K562 (cell line): Measurements from ENCODE around the gene COL6A1. TPM values are rescaled to one million over a fixed set of nuclear protein-coding genes. Genes with fewer than 3 reads are reported as not detected.

Source experiments
- ATAC-seq: fragments of 200-7000 bp; cut with Tn5 transposase; 3 replicates; pipeline ENCODE4 v1.9.1; 2020; ENCODE audit warnings: moderate library complexity
- BruUV-seq: library from RNA; stranded (reverse); fragments of 400-500 nt; replicated peaks from 2 replicates; lab custom pipeline; 2021; lab: Mats Ljungman, UMichigan
- CTCF ChIA-PET: fragments of 300-600 bp; formaldehyde crosslinking; extraction: SDS; loops from one replicate; lab custom pipeline; 2021; ENCODE audit warnings: low intra/inter-chr PET ratio; lab: Yijun Ruan, JAX
- POLR2A ChIA-PET: fragments of 300-600, 350-650 bp; sonication (Branson Sonifier 250); formaldehyde crosslinking; extraction: SDS; loops from one replicate; lab custom pipeline; 2021; ENCODE audit warnings: antibody characterized with exemption, inconsistent platforms; lab: Yijun Ruan, JAX
- DNase-seq, 4 experiments: peaks; one replicate each; pipeline versions ENCODE4 v3.0.0 to v3.0.0-alpha.2; 2011 to 2018; ENCODE audit warnings: low spot score in 3 of 4, mixed read lengths in 3 of 4; ENCODE audit errors: extremely low read depth in 1 of 4
- FAIRE-seq: peaks from 2 replicates; lab custom pipeline; 2011; peaks lifted over from hg19 to GRCh38; lab: Jason Lieb, UNC
- H2AFZ ChIP-seq: 2 replicates; pipeline ENCODE4 v1.6.0; 2011; ENCODE audit warnings: low read depth, low read length, control low read depth, inconsistent platforms
- H3K27ac ChIP-seq: fragments of 200-600 bp; 3 replicates; pipeline ENCODE4 v1.8.0; 2011; ENCODE audit warnings: low read depth, mild to moderate bottlenecking, control low read depth, inconsistent platforms, low read length, moderate library complexity, mixed read lengths; ENCODE audit errors: extremely low read depth
- H3K27me3 ChIP-seq, 2 experiments: fragments of 300-600 bp in 1 of 2; 2 replicates in 1 of 2; 3 replicates in 1 of 2; pipeline versions ENCODE4 v1.6.0 to v1.8.0; 2011; ENCODE audit warnings: inconsistent platforms in 2 of 2, low read length in 2 of 2, mild to moderate bottlenecking in 1 of 2, mixed read lengths in 1 of 2, moderate library complexity in 1 of 2; ENCODE audit not compliant: control insufficient read depth in 2 of 2, insufficient read depth in 2 of 2
- H3K36me3 ChIP-seq: fragments of 300-600 bp; 3 replicates; pipeline ENCODE4 v1.8.0; 2011; ENCODE audit warnings: mild to moderate bottlenecking, low read length, inconsistent platforms; ENCODE audit not compliant: control insufficient read depth, insufficient read depth
- H3K4me1 ChIP-seq, 2 experiments: fragments of 200-600 bp in 1 of 2; replicated peaks in 1 of 2; 2 replicates in 1 of 2; 3 replicates in 1 of 2; pipeline versions ENCODE4 v1.5.1 to v1.8.0; 2011; ENCODE audit warnings: inconsistent platforms in 2 of 2, low read length in 2 of 2, mild to moderate bottlenecking in 1 of 2, mixed read lengths in 1 of 2, moderate library complexity in 1 of 2; ENCODE audit not compliant: control insufficient read depth in 2 of 2, insufficient read depth in 2 of 2
- H3K4me2 ChIP-seq: 2 replicates; pipeline ENCODE4 v1.6.1; 2011; ENCODE audit warnings: low read length, control low read depth, inconsistent platforms, mixed read lengths; ENCODE audit not compliant: insufficient read depth
- H3K4me3 ChIP-seq: fragments of 200-600 bp; sonication (generic), shearing (Covaris generic); 2 replicates; pipeline ENCODE4 v1.5.1; 2016; ENCODE audit warnings: control low read depth, inconsistent platforms
- H3K79me2 ChIP-seq: fragments of 200-600 bp; 3 replicates; pipeline ENCODE4 v1.8.0; 2011; ENCODE audit warnings: low read length, inconsistent platforms; ENCODE audit not compliant: control insufficient read depth, insufficient read depth
- H3K9ac ChIP-seq, 2 experiments: 2 replicates each; pipeline versions ENCODE4 v1.6.0 to v1.6.1; 2011; ENCODE audit warnings: low read depth in 2 of 2, low read length in 2 of 2, control low read depth in 1 of 2, inconsistent platforms in 1 of 2, mild to moderate bottlenecking in 1 of 2, mixed read lengths in 1 of 2; ENCODE audit not compliant: insufficient read depth in 1 of 2
- H3K9me1 ChIP-seq: one replicate; pipeline ENCODE4 v1.6.0; 2011; ENCODE audit warnings: inconsistent platforms, mild to moderate bottlenecking, low read length, moderate library complexity; ENCODE audit not compliant: control insufficient read depth, insufficient read depth
- H3K9me3 ChIP-seq: replicated peaks from 2 replicates; pipeline ENCODE4 v1.5.1; 2011; ENCODE audit warnings: low read depth, low read length, inconsistent platforms; ENCODE audit not compliant: control insufficient read depth, insufficient read depth
- H4K20me1 ChIP-seq: replicated peaks from 2 replicates; pipeline ENCODE4 v1.6.1; 2011; ENCODE audit warnings: low read length, inconsistent platforms, mixed read lengths; ENCODE audit not compliant: control insufficient read depth, insufficient read depth
- ATF4 ChIP-seq: fragments of 450-650 bp; formaldehyde crosslinking; IDR thresholded peaks from 2 replicates; pipeline ENCODE4 v1.4.0; 2022; ENCODE audit warnings: mild to moderate bottlenecking, moderate library complexity
- CCAR2 ChIP-seq: fragments of 200-400 bp; formaldehyde crosslinking; IDR thresholded peaks from 2 replicates; pipeline ENCODE4 v1.6.1; 2017; ENCODE audit warnings: mild to moderate bottlenecking, low read depth, low read length
- DACH1 ChIP-seq: fragments of 450-650 bp; IDR thresholded peaks from 2 replicates; pipeline ENCODE4 v1.6.1; 2018; ENCODE audit not compliant: partially characterized antibody
- NCOA1 ChIP-seq: fragments of 450-650 bp; IDR thresholded peaks from 2 replicates; pipeline ENCODE4 v1.6.1; 2016; ENCODE audit warnings: low read depth
- POLR2AphosphoS2 ChIP-seq: IDR thresholded peaks from 2 replicates; pipeline ENCODE4 v1.6.1; 2012; ENCODE audit warnings: low read length, improper control_type of control experiment
- POLR3A ChIP-seq: IDR thresholded peaks from 2 replicates; pipeline ENCODE4 v1.6.1; 2011; ENCODE audit warnings: borderline replicate concordance, mild to moderate bottlenecking, moderate library complexity; ENCODE audit not compliant: insufficient read length, insufficient read depth; ENCODE audit errors: extremely low read depth
- PRMT5 ChIP-seq: sonication (generic); formaldehyde crosslinking; IDR thresholded peaks from 2 replicates; pipeline ENCODE4 v1.5.0; 2020; ENCODE audit warnings: missing genetic modification reagents
- PRPF4 ChIP-seq: fragments of 200-400 bp; formaldehyde crosslinking; IDR thresholded peaks from one replicate; pipeline ENCODE4 v1.6.1; 2017; ENCODE audit warnings: low read length, low read depth, mild to moderate bottlenecking; ENCODE audit not compliant: insufficient read depth, poor library complexity, severe bottlenecking
- SETDB1 ChIP-seq: IDR thresholded peaks from one replicate; pipeline ENCODE4 v1.6.1; 2012; ENCODE audit warnings: low read length, control low read depth, inconsistent platforms
- ZEB2 ChIP-seq: fragments of 450-650 bp; IDR thresholded peaks from 2 replicates; pipeline ENCODE4 v1.6.1; 2016
- ZMIZ1 ChIP-seq, 2 experiments: fragments of 150-350 bp in 1 of 2; IDR thresholded peaks; 2 replicates each; pipeline ENCODE4 v1.6.1; 2012 to 2016; ENCODE audit warnings: low read depth in 2 of 2, low read length in 2 of 2, mild to moderate bottlenecking in 1 of 2, moderate library complexity in 1 of 2
- ZNF224 ChIP-seq: sonication (generic); formaldehyde crosslinking; IDR thresholded peaks from 2 replicates; pipeline ENCODE4 v1.8.0; 2022; ENCODE audit warnings: mild to moderate bottlenecking, missing genetic modification reagents
- ZNF280A ChIP-seq: fragments of 450-650 bp; IDR thresholded peaks from 2 replicates; pipeline ENCODE4 v1.6.1; 2018; ENCODE audit warnings: mild to moderate bottlenecking, low read depth; ENCODE audit not compliant: partially characterized antibody
- ZNF584 ChIP-seq: fragments of 200-800 bp; sonication (Bioruptor generic); IDR thresholded peaks from 2 replicates; pipeline ENCODE4 v1.6.1; 2016; ENCODE audit warnings: low read depth, mild to moderate bottlenecking, missing genetic modification characterization, missing compliant biosample characterization
- WGBS: fragments of 100-300 bp; shearing (Covaris generic); methylation state at CpG from one replicate; pipeline ENCODE4 v1.1.6; 2016; ENCODE audit warnings: low coverage, mixed read lengths; ENCODE audit not compliant: insufficient coverage; ENCODE audit errors: missing lambda C conversion rate; 5-methylcytosine and 5-hydroxymethylcytosine counted together
- in situ Hi-C: fragments of 300-500 bp; cut with MboI; formaldehyde crosslinking; loops from 4 replicates; pipeline ENCODE4 v1.15.0; 2018; ENCODE audit warnings: inconsistent platforms, mixed read lengths
- intact Hi-C: fragments of 100-400 bp; cut with micrococcal nuclease; formaldehyde crosslinking; loops from 2 replicates; pipeline ENCODE4 v1.14.2; 2022
- polyA plus RNA-seq, 8 experiments: library from polyadenylated mRNA; depleted of rRNA in 4 of 8; stranded (reverse) in 5 of 8; unstranded in 3 of 8; fragments of >200 nt; fragmentation: Nextera tagmentation in 2 of 8; fragmentation: Illumina TruSeq in 1 of 8; extraction: Ambion mirVana in 2 of 8; extraction: Trizol in 1 of 8; gene quantifications; 2 replicates each; pipeline versions ENCODE4 v1.2.1 to v1.2.3, GENCODE V29; 2011 to 2014; ENCODE audit warnings: inconsistent platforms in 1 of 8, missing spikeins in 1 of 8
- total RNA-seq, 7 experiments: library from RNA; depleted of rRNA in 6 of 7; stranded (reverse); fragments of >200 nt in 6 of 7; fragmentation: Illumina TruSeq in 2 of 7; extraction: Trizol in 2 of 7; gene quantifications; 2 replicates each; pipeline versions ENCODE4 v1.2.1 to v1.2.3, GENCODE V29; 2011 to 2021; ENCODE audit warnings: low replicate concordance in 1 of 7

The COL6A1 gene
- total and polyA plus RNA-seq, 9 of the 15 experiments (the other 6 are each of a cell fraction or from before 2014, with no cell fraction given): 0.07 to 1.3 (median 0.14) TPM; not detected in 3

- CTCF ChIA-PET: no interaction called here
- intact Hi-C loops (no loop called here), in situ Hi-C loops (no loop called here)
- peaks cover 7 to 38% of the 10 kb centered on the region in 2 experiments; a peak in 4 of 5 replicates for H3K27me3 ChIP-seq
- H4K20me1 ChIP-seq: no peaks in the 10 kb centered on the region
- H3K9ac ChIP-seq: no peak overlapping the region
- H3K79me2 ChIP-seq: no peaks in the 10 kb centered on the region
- no peak overlapping the region for H3K27ac ChIP-seq
- H3K9me1 ChIP-seq: no peaks in the 10 kb centered on the region
- H3K4me1 ChIP-seq: peaks cover 0 to 36% of the 10 kb centered on the region in 2 experiments; a peak in 1 of 5 replicates
- ATAC-seq: no peak
- no peaks in the 10 kb centered on the region for H3K36me3 ChIP-seq
- H3K9me3 ChIP-seq: no peaks in the 10 kb centered on the region; the same call in 1 of the 2 replicates
- POLR2A ChIA-PET: no interaction called here
- H3K4me2 ChIP-seq: no peak overlapping the region
- no peak for DNase-seq
- TF ChIP-seq ZNF280A (no peak), NCOA1 (no peak), DACH1 (no peak), SETDB1 (no peak), CCAR2 (no peak), ZEB2 (no peak), ZNF224 (no peak), PRPF4 (no peak), PRMT5 (CRISPR knock-in tag) (no peak), ZNF584 (CRISPR knock-in tag) (no peak), ZMIZ1 (IDR thresholded peaks at IDR 0.05; ENCODE audit: low read depth in 2 of 2, low read length in 2 of 2) (no peak), POLR2AphosphoS2 (no peak), POLR3A (no peak), ATF4 (CRISPR knock-in tag) (no peak)
- H2AFZ ChIP-seq: no peak overlapping the region
- no TSS peak for BruUV-seq
- no peak overlapping the region for H3K4me3 ChIP-seq
- no peak for FAIRE-seq
- WGBS: 53% methylated on average over 10 of the region's 12 CpGs
Observed at GRCh38 chr21:46054451-46054881, 72.9 kb downstream of the COL6A1 start.
